HFFc6 (cell line): Measurements from ENCODE around the gene FKBP1A. TPM values are rescaled to one million over a fixed set of nuclear protein-coding genes. Genes with fewer than 3 reads are reported as not detected.
A peak's percentile ranks its signal among the peaks of the same experiment; 100 is the strongest.

Source experiments
- DNase-seq: peaks from one replicate; pipeline ENCODE4 v3.0.0-alpha.2; 2018
- H3K27ac Mint-ChIP-seq: 2 replicates; pipeline ENCODE4 v1.8.0; 2020; ENCODE audit warnings: mild to moderate bottlenecking, mixed read lengths
- H3K27me3 Mint-ChIP-seq: 2 replicates; pipeline ENCODE4 v1.8.0; 2021; ENCODE audit warnings: mild to moderate bottlenecking, moderate library complexity, mixed read lengths; ENCODE audit not compliant: insufficient read depth
- H3K36me3 Mint-ChIP-seq: 2 replicates; pipeline ENCODE4 v1.8.0; 2021; ENCODE audit warnings: low read depth, mixed read lengths
- H3K4me1 Mint-ChIP-seq: 2 replicates; pipeline ENCODE4 v1.8.0; 2020; ENCODE audit warnings: low read depth, mixed read lengths
- H3K4me3 Mint-ChIP-seq: 2 replicates; pipeline ENCODE4 v1.8.0; 2020; ENCODE audit warnings: mild to moderate bottlenecking, moderate library complexity, mixed read lengths
- H3K9me3 Mint-ChIP-seq: 2 replicates; pipeline ENCODE4 v1.8.0; 2020; ENCODE audit warnings: mild to moderate bottlenecking, mixed read lengths
- CTCF ChIP-seq: fragments of 200-600 bp; sonication (generic); IDR thresholded peaks from 2 replicates; pipeline ENCODE4 v1.5.0; 2021; ENCODE audit warnings: antibody characterized with exemption, mild to moderate bottlenecking
- total RNA-seq, 6 experiments: library from RNA; stranded (reverse); fragmentation: NEBNext Ultra II Directional; extraction: Animal tissue kit (Norgen Biotek cat#: 25700); gene quantifications; 2 replicates in 1 of 6; 3 replicates in 5 of 6; pipeline ENCODE4 v1.2.3, GENCODE V29; 2021

The FKBP1A gene
- total RNA-seq, 6 experiments from 2014 or later = 437 to 543 (median 491) TPM

- no peak for TF ChIP-seq CTCF
- H3K27ac Mint-ChIP-seq = no peak overlapping the region
- peaks cover 41% of the 10 kb centered on the region for H3K4me1 Mint-ChIP-seq
- no peaks in the 10 kb centered on the region for H3K9me3 Mint-ChIP-seq
- H3K36me3 Mint-ChIP-seq = peaks cover 19% of the 10 kb centered on the region
- peaks cover 2% of the 10 kb centered on the region; the same call in 1 of the 2 replicates for H3K27me3 Mint-ChIP-seq
- H3K4me3 Mint-ChIP-seq = no peak overlapping the region
- no peak for DNase-seq
These were observed 58.5 kb downstream of the FKBP1A start for GRCh38 chr20:1334370-1334731.

GRCh38 chr20:1333462-1334369, 59.1 kb downstream of the FKBP1A start:
- no peak for DNase-seq
- Mint-ChIP-seq H3K9me3 (no peaks in the 10 kb centered on the region), H3K4me3 (no peak overlapping the region), H3K4me1 (peaks cover 42% of the 10 kb centered on the region), H3K36me3 (peaks cover 20% of the 10 kb centered on the region), H3K27me3 (peaks cover 2% of the 10 kb centered on the region; the same call in 1 of the 2 replicates), H3K27ac (no peak overlapping the region)
- no peak for TF ChIP-seq CTCF

- H3K27ac Mint-ChIP-seq = 0 out of 2 replicates have a peak overlapping the region, but pooled peaks have one; percentile 16
- DNase-seq = no peak
- H3K27me3 Mint-ChIP-seq = peaks cover 2% of the 10 kb centered on the region; the same call in 1 of the 2 replicates
- no peaks in the 10 kb centered on the region for H3K9me3 Mint-ChIP-seq
- H3K4me3 Mint-ChIP-seq = no peak overlapping the region
- H3K4me1 Mint-ChIP-seq = peaks cover 37% of the 10 kb centered on the region
- H3K36me3 Mint-ChIP-seq = peaks cover 20% of the 10 kb centered on the region
- TF ChIP-seq CTCF = no peak
These were observed 60.0 kb downstream of the FKBP1A start for GRCh38 chr20:1332749-1333300.

GRCh38 chr20:1331801-1332453, 60.9 kb downstream of the FKBP1A start:
- H3K4me1 Mint-ChIP-seq = peaks cover 28% of the 10 kb centered on the region
- no peak for DNase-seq
- peaks cover 2% of the 10 kb centered on the region; the same call in 1 of the 2 replicates for H3K27me3 Mint-ChIP-seq
- no peak overlapping the region; the same call in 1 of the 2 replicates for H3K27ac Mint-ChIP-seq
- H3K9me3 Mint-ChIP-seq = no peaks in the 10 kb centered on the region
- H3K4me3 Mint-ChIP-seq = no peak overlapping the region
- H3K36me3 Mint-ChIP-seq = peaks cover 20% of the 10 kb centered on the region
- TF ChIP-seq CTCF = no peak

GRCh38 chr20:1331101-1331500, 61.8 kb downstream of the FKBP1A start:
- Mint-ChIP-seq H3K27ac (no peak overlapping the region), H3K9me3 (no peaks in the 10 kb centered on the region), H3K27me3 (no peaks in the 10 kb centered on the region), H3K4me3 (no peak overlapping the region), H3K4me1 (peaks cover 20% of the 10 kb centered on the region), H3K36me3 (peaks cover 20% of the 10 kb centered on the region)
- no peak for DNase-seq
- no peak for TF ChIP-seq CTCF
